Measurements from ENCODE around the gene DDI1.

DNA sequence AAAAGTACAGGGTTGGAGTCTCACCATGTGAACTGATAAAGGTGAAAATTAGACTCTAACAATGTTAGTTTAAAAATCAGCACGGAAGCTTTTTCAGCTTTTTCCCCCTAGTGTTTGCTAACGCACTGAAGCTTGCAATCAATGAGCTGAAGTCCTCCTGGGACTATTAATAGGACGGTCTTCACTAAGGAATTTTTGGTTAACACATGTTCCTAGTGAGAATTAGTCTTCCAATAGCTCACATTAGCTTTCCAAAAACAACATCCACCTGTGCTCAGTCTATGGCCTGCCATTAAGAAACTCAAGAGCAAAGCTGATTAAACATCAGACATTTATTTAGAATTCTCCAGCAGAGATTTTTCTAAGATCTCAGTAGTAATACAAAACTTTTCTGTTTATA is 26.7 kb upstream of the DDI1 start:
- TF ChIP-seq, protein P1, sequence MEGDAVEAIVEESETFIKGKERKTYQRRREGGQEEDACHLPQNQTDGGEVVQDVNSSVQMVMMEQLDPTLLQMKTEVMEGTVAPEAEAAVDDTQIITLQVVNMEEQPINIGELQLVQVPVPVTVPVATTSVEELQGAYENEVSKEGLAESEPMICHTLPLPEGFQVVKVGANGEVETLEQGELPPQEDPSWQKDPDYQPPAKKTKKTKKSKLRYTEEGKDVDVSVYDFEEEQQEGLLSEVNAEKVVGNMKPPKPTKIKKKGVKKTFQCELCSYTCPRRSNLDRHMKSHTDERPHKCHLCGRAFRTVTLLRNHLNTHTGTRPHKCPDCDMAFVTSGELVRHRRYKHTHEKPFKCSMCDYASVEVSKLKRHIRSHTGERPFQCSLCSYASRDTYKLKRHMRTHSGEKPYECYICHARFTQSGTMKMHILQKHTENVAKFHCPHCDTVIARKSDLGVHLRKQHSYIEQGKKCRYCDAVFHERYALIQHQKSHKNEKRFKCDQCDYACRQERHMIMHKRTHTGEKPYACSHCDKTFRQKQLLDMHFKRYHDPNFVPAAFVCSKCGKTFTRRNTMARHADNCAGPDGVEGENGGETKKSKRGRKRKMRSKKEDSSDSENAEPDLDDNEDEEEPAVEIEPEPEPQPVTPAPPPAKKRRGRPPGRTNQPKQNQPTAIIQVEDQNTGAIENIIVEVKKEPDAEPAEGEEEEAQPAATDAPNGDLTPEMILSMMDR (IDR thresholded peaks at IDR 0.05): no peak
- TF ChIP-seq POLR2A (IDR thresholded peaks at IDR 0.05): no peak

Measured in adrenal gland (tissue), 5 donors.